ENCODE data around the gene USP10.
A peak's percentile ranks its signal among the peaks of the same experiment; 100 is the strongest.
"Not testable (repeated sequence)": the region's sequence is repeated elsewhere in the genome, so short reads cannot be mapped to it uniquely, and the experiment has no call there.

Gene USP10

DNA sequence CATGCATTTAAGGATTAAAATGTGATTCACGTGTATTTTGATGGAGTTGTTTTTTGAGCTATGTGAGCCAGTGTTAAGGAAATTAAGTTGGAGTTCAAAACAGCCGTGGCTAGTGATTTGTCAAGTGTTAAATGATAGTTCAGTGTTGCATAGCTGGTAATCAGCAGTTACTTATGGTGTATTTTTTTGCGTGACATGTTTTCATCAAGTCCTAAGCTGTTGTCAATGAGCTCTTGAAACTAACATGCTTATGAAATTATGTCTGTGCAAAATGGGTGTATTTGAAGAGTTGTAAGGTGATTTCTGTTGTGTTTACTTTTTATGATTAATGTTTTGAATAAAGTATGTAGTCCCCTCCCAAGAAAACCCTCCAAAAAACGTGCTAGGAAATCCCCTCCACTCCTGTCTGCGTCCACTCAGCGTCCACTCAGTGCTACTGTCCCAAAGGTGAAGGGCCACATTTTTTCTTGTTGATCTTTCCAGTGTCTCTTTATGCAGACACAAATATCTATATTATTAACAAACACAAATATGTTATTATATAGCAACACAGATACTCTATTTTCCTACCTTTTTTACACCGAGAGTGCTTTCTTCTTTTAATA lies 30.0 kb downstream of the USP10 start:
- no peak for DNase-seq

- DNase-seq: peak in 1 of 4 experiments; percentile 8
Observed at GRCh38 chr16:84730406-84731106, 30.8 kb downstream of the USP10 start.

DNA sequence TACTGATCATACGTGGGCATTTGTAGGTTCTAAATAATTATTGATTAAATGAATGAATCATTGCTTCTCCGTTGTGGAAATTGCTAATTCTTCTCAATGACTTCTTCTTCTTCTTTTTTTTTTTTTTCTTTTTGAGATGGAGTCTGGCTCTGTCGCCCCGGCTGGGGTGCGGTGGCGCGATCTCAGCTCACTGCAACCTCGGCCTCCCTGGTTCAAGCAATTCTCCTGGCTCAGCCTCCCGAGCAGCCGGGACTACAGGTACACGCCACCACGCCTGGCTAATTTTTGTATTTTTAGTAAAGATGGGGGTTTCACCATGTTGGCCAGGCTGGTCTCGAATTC lies 32.5 kb downstream of the USP10 start:
- not testable (repeated sequence) for DNase-seq

- DNase-seq: no peak
Observed at GRCh38 chr16:84732674-84733352, 33.0 kb downstream of the USP10 start.

DNA sequence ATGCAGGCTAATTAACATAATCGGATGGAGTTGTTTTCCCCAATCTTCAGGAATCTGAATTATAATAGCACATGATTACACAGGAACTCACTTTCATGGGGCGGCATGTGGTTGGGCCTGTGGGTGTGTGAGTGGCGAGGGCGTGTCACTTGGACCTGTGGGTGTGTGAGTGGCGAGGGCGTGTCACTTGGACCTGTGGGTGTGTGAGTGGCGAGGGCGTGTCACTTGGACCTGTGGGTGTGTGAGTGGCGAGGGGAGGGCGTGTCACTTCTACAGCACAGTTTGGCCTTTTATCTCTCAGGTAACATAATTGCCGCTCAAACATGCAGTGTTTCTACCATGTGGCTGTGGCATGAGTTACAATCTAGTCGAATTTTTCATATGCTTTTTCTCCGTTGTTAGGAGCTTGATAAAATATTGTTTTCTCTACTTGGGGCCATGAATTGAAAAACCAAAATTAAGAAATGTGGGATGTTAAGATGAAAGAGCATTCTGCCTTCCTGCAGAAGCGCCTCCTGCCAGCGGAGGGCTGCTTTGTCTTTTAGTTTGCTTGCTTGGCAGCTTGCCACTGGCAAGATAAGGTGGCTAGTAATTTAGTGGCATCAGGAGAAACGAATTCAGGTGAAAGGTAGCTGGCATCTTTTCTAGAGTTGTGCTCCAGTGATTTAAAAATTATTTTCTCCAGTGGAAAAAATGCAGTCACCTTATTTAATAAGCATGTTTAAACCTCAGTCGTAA lies 36.2 kb downstream of the USP10 start:
- DNase-seq: peak in 1 of 4 experiments; percentile 31

DNA sequence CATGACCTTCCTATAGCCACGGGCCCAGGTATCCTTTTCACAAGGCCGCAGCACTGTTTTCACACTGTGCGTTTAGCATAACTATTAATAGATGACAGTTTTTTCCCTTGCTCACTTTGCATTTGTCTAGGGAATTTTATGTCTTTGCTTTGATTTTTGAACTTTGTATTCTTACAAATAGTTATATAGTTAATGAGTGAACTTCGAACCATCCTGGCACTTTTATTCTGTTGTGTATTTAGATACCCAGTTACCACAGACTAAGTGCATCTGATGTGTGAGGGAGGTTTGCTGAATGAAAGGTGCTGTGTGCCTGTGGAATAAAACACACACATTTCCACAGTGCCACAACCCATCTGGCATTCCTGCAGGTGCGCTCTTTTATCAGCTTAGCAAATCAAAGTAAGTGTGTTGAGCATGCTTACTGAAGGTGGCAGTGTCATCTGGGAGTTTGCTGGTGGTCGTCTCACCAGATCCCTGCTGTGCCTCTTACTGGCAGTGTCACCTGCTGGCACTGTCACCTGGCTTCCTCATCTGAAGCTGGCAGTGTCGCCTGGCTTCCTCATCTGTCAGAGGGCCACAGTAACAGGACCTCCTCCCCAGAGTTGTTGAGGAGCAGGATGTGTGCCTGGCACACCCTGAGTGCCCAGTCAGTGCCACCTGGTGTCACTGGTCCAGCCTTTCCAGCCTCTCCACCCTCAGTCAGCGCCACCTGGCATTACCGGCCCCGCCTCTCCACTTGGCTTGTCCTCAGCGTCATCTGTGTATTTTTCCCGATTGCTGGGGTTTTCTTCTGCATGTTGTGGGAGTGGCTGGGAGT lies 37.6 kb downstream of the USP10 start:
- no peak for DNase-seq

DNA sequence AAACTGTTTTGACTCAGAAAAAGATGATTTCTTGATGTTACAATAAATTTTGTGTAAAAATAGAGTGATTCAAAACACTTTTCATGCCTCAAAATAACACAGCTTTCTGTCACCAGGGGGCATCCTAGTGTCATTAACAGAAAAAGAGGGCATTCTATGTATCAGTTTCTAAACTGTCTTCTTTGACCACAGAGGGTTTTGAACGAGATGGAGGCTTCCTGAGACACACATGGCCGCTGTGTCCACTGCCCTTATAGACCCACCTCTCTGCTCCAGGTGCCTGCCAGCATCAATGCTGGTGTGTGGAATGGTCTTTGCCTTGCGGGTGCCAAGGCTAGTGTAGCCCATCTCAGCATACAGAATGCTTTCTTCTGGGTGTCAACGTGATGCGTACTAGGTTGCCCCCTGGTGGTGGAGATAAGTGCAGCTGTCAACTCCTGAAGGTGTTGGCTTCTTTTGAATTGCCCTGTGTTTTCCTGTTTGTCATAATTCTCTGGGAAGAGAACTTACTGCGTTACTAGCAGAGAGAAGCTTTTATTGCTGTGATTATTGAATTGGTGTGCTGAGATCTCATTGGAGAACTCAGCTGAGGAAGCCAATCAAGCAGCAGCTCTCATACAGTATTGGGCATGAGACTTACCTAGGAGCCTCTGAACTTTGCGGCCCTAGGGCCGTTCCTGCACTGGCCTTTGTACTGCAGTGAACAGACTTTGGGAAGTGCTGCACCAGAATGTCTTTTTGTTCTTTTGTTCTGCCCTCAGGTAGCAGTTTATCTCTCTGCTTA lies 38.6 kb downstream of the USP10 start:
- peak; percentile 22 to 56 (median 45) for DNase-seq

DNA sequence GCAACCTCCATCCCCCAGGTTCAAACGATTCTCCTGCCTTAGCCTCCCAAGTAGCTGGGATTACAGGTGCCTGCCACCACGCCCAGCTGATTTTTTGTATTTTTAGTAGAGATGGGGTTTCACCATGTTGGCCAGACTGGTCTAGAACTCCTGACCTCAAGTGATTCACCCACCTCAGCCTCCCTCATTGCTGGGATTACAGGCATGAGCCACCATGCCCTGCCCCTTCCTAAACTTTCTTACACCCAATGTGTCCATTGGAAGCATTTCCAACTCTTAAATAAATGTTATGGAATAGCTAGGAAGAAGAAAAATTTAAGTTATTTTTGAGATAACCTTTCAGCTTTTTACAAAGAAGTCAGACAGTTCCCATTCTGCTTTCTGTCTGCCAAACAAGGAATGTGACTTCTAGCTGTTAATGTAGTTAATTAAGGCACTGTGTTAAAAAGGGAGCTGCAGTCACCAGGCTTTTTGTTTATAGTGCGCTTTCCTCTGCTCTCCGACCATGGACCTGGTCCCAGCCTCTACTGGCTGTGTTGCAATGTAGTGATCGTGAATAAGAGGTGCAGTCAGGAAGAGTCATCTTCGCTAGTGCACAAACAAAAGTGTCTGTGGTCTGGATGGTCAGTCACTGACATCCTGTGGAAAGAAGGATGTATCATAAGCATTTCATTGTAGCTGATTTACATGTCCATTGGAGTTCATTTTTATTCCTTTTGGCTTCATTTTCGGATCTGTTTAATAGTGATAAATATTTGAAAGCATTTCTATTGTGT lies 39.7 kb downstream of the USP10 start:
- no peak for DNase-seq

DNA sequence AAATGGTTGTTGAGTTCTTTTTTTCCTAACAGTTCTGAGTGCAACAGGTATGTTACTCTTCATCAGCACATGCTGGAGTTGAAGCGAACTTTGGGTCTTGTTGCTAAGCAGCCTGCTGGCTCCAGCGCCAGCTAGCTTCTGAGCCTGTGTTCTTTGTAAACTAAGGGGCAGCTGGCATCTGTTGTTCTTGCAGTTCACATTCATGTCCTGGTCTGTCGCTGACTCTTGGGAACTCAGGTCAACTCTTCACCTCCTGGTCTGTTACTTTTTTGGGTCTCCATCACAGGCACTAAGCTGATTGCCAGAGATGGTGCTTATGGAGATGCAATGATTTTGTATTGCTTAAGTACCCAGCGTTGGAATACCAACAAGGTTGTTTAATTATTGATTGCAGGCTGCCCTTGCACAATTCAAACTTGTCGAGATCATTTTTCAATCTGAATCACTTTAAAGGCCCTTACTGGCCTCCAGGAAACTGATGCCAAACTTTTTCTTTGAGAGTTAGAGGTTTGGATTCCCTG lies 40.9 kb downstream of the USP10 start:
- no peak for DNase-seq

DNA sequence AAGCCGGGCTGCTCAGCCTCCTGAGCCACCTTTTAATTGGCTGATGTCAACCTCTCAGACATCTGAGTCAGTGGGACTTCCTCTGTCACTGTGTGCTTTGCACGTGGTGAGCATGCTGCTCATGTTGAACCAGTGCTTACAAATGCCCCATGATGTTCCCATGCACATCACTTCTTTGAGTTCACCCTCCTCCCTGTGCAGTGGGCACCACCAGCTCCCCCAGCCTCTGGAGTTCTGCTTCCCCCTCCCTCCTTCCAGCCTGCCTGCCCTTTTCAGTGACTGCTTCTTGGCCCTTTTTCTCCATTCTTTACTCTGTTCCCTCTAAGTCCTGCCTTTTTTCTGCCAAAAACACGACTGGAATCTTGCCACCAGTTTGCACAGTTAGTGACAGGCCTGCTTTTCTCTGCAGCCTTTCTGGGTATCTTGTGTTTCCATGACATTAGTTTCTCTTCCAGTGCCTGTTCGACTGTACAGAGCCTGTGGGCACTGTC lies 41.6 kb downstream of the USP10 start:
- DNase-seq: no peak

DNA sequence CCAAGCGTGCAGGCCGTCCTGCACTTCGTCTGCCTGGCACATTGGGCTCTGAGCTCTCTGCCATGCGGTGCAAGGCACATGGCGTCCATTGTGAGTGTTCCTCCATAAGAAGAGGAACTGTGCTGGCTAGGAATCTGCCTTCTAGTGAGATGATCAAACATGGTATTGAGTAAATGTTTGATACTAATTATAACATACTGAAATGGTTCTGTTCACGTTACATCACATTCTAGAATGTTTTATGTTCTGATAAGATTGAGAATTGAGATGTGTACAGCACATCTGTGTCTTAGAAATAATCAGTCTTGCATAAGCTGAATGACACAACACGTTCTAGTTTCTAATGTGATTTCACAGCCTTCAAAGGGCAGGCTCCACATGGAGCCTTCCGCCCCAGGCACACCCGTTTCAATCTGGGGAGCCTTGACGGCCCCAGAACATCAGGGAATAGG lies 42.9 kb downstream of the USP10 start:
- DNase-seq: no peak

- no peak for DNase-seq
Observed at GRCh38 chr16:84746231-84746630, 46.4 kb downstream of the USP10 start.

DNA sequence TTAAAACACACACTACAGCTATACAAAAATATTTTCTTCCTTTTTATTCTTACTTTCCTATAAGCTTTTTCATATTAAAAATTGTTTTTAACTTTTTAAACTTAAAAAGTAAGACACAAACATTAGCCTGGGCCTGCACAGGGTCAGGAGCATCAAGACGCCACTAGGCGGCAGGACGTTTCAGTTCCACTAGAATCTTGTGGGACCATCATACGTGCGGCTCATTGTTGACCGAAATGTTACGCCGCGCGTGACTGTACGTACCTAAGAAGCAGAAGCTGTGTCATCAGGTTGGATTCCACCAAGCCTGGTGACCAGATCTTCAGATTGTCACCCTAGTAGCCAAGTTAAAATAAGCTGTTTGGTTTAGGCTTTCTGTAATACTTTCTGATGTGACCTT lies 47.1 kb downstream of the USP10 start:
- DNase-seq: no peak

DNA sequence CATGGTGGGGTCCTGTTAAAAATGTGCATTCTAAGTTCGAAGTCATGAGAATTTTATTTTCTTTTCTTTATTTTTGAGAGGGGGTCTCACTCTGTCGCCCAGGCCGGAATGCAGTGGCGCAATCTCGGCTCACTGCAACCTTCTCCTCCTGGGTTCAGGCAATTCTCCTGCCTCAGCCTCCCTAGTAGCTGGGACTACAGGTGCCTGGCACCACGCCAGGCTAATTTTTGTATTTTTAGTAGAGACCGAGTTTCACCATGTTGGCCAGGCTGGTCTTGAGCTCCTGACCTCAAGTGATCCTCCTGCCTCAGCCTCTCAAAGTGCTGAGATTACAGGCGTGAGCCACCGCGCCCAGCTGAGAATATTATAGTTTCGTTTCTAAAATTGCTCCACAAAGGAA lies 48.4 kb downstream of the USP10 start:
- DNase-seq: not testable (repeated sequence)

DNA sequence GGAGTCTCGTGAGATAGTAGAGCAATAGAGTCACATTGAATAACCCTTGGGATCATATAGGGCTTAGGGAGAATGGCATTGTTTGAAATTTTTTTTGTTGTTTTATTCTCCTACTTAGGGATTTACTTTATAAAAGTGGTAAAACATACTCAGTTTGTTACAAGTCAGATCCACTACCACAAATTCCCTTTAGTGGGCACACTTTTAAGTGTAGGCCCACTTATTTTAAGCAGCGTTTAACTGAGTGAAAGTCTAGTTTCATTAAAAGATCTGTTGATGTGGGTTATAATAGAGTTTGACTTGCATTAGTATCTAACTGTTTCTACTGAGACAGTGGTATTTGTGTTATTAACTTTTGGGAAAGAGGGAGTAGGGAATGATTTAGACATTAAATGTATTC lies 49.3 kb downstream of the USP10 start:
- DNase-seq: no peak

DNA sequence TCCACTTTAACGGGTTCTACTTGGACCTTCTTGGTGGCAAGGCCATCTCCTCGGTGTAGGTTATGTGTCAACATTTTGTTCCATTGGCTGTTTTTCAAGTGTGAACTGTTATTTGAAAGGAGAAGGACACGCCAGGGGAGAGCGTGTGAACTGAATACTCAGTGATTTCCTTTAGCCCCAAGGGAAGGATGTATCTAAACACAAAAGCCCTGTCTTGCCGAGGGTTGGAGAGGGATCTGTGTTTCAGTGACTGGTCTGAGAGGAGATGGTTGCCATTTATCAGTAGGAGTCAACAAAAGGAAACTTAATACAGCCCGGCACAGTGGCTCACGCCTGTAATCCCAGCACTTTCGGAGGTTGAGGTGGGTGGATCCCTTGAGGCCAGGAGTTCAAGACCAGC lies 50.0 kb downstream of the USP10 start:
- DNase-seq: no peak

GRCh38 chr16:84750575-84750974 lies 50.8 kb downstream of the USP10 start:
- no peak for DNase-seq

GRCh38 chr16:84751241-84751640 lies 51.4 kb downstream of the USP10 start:
- DNase-seq: no peak

- DNase-seq: no peak
Observed at GRCh38 chr16:84751947-84752346, 52.1 kb downstream of the USP10 start.

DNA sequence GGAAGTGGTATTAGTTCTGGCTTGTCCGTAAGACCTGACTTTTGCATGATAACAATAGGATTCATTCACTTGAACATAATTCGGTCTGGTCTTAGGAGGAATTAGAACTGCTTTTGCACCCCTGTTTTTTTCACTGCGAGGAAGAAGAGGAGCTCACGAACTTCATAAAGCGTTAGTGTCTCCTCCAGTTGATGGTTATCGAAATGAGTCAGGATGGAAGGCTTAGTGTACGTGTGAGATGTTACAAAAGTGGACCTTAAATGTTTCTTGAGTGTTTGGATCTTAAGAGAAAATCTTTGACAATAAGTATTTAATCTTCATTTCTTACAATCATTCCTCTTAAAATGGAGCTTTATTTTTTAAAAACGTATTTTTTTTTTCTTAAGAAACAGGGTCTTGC lies 52.8 kb downstream of the USP10 start:
- no peak for DNase-seq

Measured in activated naive CD4-positive, alpha-beta T cell (primary cell).